IMR-90 (cell line): Measurements from ENCODE around the gene FMO1. TPM values are rescaled to one million over a fixed set of nuclear protein-coding genes. Genes with fewer than 3 reads are reported as not detected.

ENCODE experiments used
- ATAC-seq: fragments of 200-7000 bp; cut with Tn5 transposase; 2 replicates; pipeline ENCODE4 v1.9.1; 2020; ENCODE audit warnings: low read depth, mild to moderate bottlenecking, moderate library complexity
- BruUV-seq: library from RNA; stranded (reverse); fragments of 400-500 nt; replicated peaks from 2 replicates; lab custom pipeline; 2021; lab: Mats Ljungman, UMichigan
- CTCF ChIA-PET: fragments of 300-600 bp; formaldehyde crosslinking; extraction: SDS; loops from one replicate; lab custom pipeline; 2021; ENCODE audit warnings: antibody characterized with exemption; lab: Yijun Ruan, JAX
- POLR2A ChIA-PET: fragments of 300-600 bp; sonication (Branson Sonifier 250); formaldehyde crosslinking; loops from one replicate; lab custom pipeline; 2022; ENCODE audit warnings: antibody characterized with exemption; ENCODE audit not compliant: unreplicated experiment; lab: Charles Lee
- DNase-seq: peaks from one replicate; pipeline ENCODE4 v3.0.0; 2013
- H2AFZ ChIP-seq: replicated peaks from 2 replicates; pipeline ENCODE3; 2013; ENCODE audit warnings: low read length, mild to moderate bottlenecking; ENCODE audit not compliant: poor library complexity
- H2AK5ac ChIP-seq: 2 replicates; pipeline ENCODE4 v1.6.1; 2013; ENCODE audit warnings: low read depth, low read length, inconsistent platforms
- H2AK9ac ChIP-seq: replicated peaks from 2 replicates; pipeline ENCODE3; 2013; ENCODE audit warnings: mild to moderate bottlenecking, low read depth, low read length, moderate library complexity; ENCODE audit not compliant: poor library complexity
- H2BK120ac ChIP-seq: 2 replicates; pipeline ENCODE4 v1.6.1; 2013; ENCODE audit warnings: low read depth, low read length, inconsistent platforms
- H2BK15ac ChIP-seq: 3 replicates; pipeline ENCODE4 v1.6.1; 2013; ENCODE audit warnings: low read depth, low read length, inconsistent platforms
- H2BK20ac ChIP-seq: 2 replicates; pipeline ENCODE4 v1.6.1; 2013; ENCODE audit warnings: low read depth, mild to moderate bottlenecking, inconsistent platforms, low read length, moderate library complexity
- H2BK5ac ChIP-seq: 2 replicates; pipeline ENCODE4 v1.6.1; 2013; ENCODE audit warnings: mild to moderate bottlenecking, low read depth, low read length, inconsistent platforms; ENCODE audit not compliant: poor library complexity, severe bottlenecking
- H3K14ac ChIP-seq: replicated peaks from 2 replicates; pipeline ENCODE4 v1.6.1; 2013; ENCODE audit warnings: low read depth, low read length, inconsistent platforms
- H3K18ac ChIP-seq: 2 replicates; pipeline ENCODE4 v1.6.1; 2013; ENCODE audit warnings: low read depth, low read length, control low read depth
- H3K23ac ChIP-seq: 2 replicates; pipeline ENCODE4 v1.6.1; 2013; ENCODE audit warnings: low read depth, low read length, inconsistent platforms
- H3K27ac ChIP-seq: 2 replicates; pipeline ENCODE4 v1.5.1; 2013; ENCODE audit warnings: mild to moderate bottlenecking, control low read depth, low read length; ENCODE audit not compliant: insufficient read depth
- H3K27me3 ChIP-seq: 2 replicates; pipeline ENCODE4 v1.6.1; 2013; ENCODE audit warnings: low read length; ENCODE audit not compliant: control insufficient read depth, insufficient read depth
- H3K36me3 ChIP-seq: 2 replicates; pipeline ENCODE4 v1.6.1; 2013; ENCODE audit warnings: low read length, mixed read lengths; ENCODE audit not compliant: control insufficient read depth, insufficient read depth
- H3K4ac ChIP-seq: 2 replicates; pipeline ENCODE4 v1.6.1; 2013; ENCODE audit warnings: low read depth, low read length, inconsistent platforms
- H3K4me1 ChIP-seq: 2 replicates; pipeline ENCODE4 v1.6.1; 2013; ENCODE audit warnings: low read length, mixed read lengths; ENCODE audit not compliant: control insufficient read depth, insufficient read depth
- H3K4me2 ChIP-seq: 2 replicates; pipeline ENCODE4 v1.6.1; 2013; ENCODE audit warnings: low read depth, mild to moderate bottlenecking, control low read depth, low read length, moderate library complexity
- H3K4me3 ChIP-seq: 2 replicates; pipeline ENCODE4 v1.5.1; 2013; ENCODE audit warnings: low read depth, mild to moderate bottlenecking, control low read depth, low read length, moderate library complexity; ENCODE audit not compliant: insufficient read depth
- H3K56ac ChIP-seq: 2 replicates; pipeline ENCODE4 v1.6.1; 2013; ENCODE audit warnings: low read length, inconsistent platforms; ENCODE audit not compliant: insufficient read depth; ENCODE audit errors: extremely low read depth
- H3K79me1 ChIP-seq, 2 experiments: 2 replicates each; pipeline ENCODE4 v1.6.1; 2013; ENCODE audit warnings: low read length in 2 of 2, inconsistent platforms in 1 of 2, low read depth in 1 of 2
- H3K9ac ChIP-seq: 2 replicates; pipeline ENCODE4 v1.6.1; 2013; ENCODE audit warnings: low read depth, low read length, control low read depth
- H3K9me1 ChIP-seq: 2 replicates; pipeline ENCODE4 v1.6.1; 2013; ENCODE audit warnings: low read length, inconsistent platforms; ENCODE audit not compliant: insufficient read depth
- H3K9me3 ChIP-seq: 2 replicates; pipeline ENCODE4 v1.6.1; 2013; ENCODE audit warnings: low read length; ENCODE audit not compliant: control insufficient read depth, insufficient read depth
- H4K20me1 ChIP-seq: 2 replicates; pipeline ENCODE4 v1.6.1; 2013; ENCODE audit warnings: low read length, inconsistent platforms; ENCODE audit not compliant: insufficient read depth
- H4K5ac ChIP-seq: 2 replicates; pipeline ENCODE4 v1.6.1; 2013; ENCODE audit warnings: mild to moderate bottlenecking, low read depth, low read length, control low read depth
- H4K8ac ChIP-seq, 2 experiments: 2 replicates each; pipeline ENCODE4 v1.6.1; 2013; ENCODE audit warnings: low read depth in 2 of 2, low read length in 2 of 2, control low read depth in 1 of 2, inconsistent platforms in 1 of 2
- H4K91ac ChIP-seq: 2 replicates; pipeline ENCODE4 v1.6.1; 2013; ENCODE audit warnings: low read depth, low read length, inconsistent platforms; ENCODE audit not compliant: insufficient read depth
- CEBPB ChIP-seq: IDR thresholded peaks from 2 replicates; pipeline ENCODE4 v1.6.1; 2012; ENCODE audit warnings: low read depth, low read length, improper control_type of control experiment
- CHD1 ChIP-seq: IDR thresholded peaks from 2 replicates; pipeline ENCODE4 v1.6.1; 2012; ENCODE audit warnings: low read depth, low read length, improper control_type of control experiment
- FOS ChIP-seq: fragments of 150-350 bp; IDR thresholded peaks from 2 replicates; pipeline ENCODE4 v1.6.1; 2016; ENCODE audit warnings: low read depth, low read length
- MAFK ChIP-seq: IDR thresholded peaks from 2 replicates; pipeline ENCODE4 v1.6.1; 2012; ENCODE audit warnings: low read depth, low read length, improper control_type of control experiment
- MAZ ChIP-seq: IDR thresholded peaks from 2 replicates; pipeline ENCODE4 v1.6.1; 2012; ENCODE audit warnings: low read depth, mild to moderate bottlenecking, low read length, improper control_type of control experiment, moderate library complexity, borderline replicate concordance
- MXI1 ChIP-seq: IDR thresholded peaks from 2 replicates; pipeline ENCODE4 v1.6.1; 2012; ENCODE audit warnings: low read depth, mild to moderate bottlenecking, low read length, moderate library complexity, borderline replicate concordance
- POLR2A ChIP-seq: IDR thresholded peaks from 2 replicates; pipeline ENCODE4 v1.6.1; 2012; ENCODE audit warnings: mild to moderate bottlenecking, low read depth, low read length
- RAD21 ChIP-seq: IDR thresholded peaks from 2 replicates; pipeline ENCODE4 v1.6.1; 2012; ENCODE audit warnings: low read length, improper control_type of control experiment
- RCOR1 ChIP-seq: IDR thresholded peaks from 2 replicates; pipeline ENCODE4 v1.6.1; 2012; ENCODE audit warnings: mild to moderate bottlenecking, low read length, improper control_type of control experiment; ENCODE audit not compliant: insufficient replicate concordance
- RFX5 ChIP-seq: IDR thresholded peaks from 2 replicates; pipeline ENCODE4 v1.8.0; 2012; ENCODE audit warnings: low read depth, mild to moderate bottlenecking, low read length, moderate library complexity
- WGBS, 2 experiments: methylation state at CpG; one replicate each; pipeline versions ENCODE4 v1.1.5 to v1.1.7; 2013; ENCODE audit warnings: missing lambda C conversion rate in 2 of 2; ENCODE audit not compliant: insufficient read length in 1 of 2; ENCODE audit errors: extremely low coverage in 2 of 2; 5-methylcytosine and 5-hydroxymethylcytosine counted together
- dilution Hi-C: fragments of 300-500 bp; cut with HindIII; formaldehyde crosslinking; loops from one replicate; pipeline ENCODE4 v1.14.3; 2018; ENCODE audit warnings: low sequenced_read_pairs; ENCODE audit not compliant: unreplicated experiment
- in situ Hi-C: fragments of 300-500 bp; cut with MboI; formaldehyde crosslinking; loops from 3 replicates; pipeline ENCODE4 v1.14.3; 2019; ENCODE audit warnings: low sequenced_read_pairs, inconsistent platforms, mixed read lengths
- intact Hi-C: fragments of 100-400 bp; cut with micrococcal nuclease; formaldehyde crosslinking; loops from 2 replicates; pipeline ENCODE4 v1.10.0; 2022
- polyA plus RNA-seq, 3 experiments: library from polyadenylated mRNA; depleted of rRNA; stranded (reverse); fragments of >200 nt; gene quantifications; 2 replicates each; pipeline ENCODE4 v1.2.3, GENCODE V29; 2012; ENCODE audit warnings: low replicate concordance in 1 of 3
- total RNA-seq: library from RNA; depleted of rRNA; stranded (reverse); fragments of >200 nt; gene quantifications from 2 replicates; pipeline ENCODE4 v1.2.3, GENCODE V29; 2012
- TF ChIP-seq, protein P1 (sequence below): fragments of 150-350 bp; IDR thresholded peaks from 2 replicates; pipeline ENCODE4 v1.6.1; 2017; ENCODE audit warnings: mild to moderate bottlenecking, antibody characterized with exemption, low read length, low read depth
- TF ChIP-seq, protein P2 (sequence below): fragments of 150-350 bp; IDR thresholded peaks from 2 replicates; pipeline ENCODE4 v1.6.1; 2016; ENCODE audit warnings: low read depth, mild to moderate bottlenecking, low read length, moderate library complexity, borderline replicate concordance
- TF ChIP-seq, protein P3 (sequence below): conservative IDR thresholded peaks from 2 replicates; pipeline ENCODE4 v1.5.1; 2012; ENCODE audit warnings: mild to moderate bottlenecking, low read depth, low read length, improper control_type of control experiment

Gene FMO1
- total and polyA plus RNA-seq, 2 of the 4 experiments (the other 2 are of a cell fraction): not detected

- no peak overlapping the region for H2BK20ac ChIP-seq
- no TSS peak for BruUV-seq
- no peak for DNase-seq
- H3K9me1 ChIP-seq: no peaks in the 10 kb centered on the region
- CTCF ChIA-PET: no interaction called here
- no peak overlapping the region for H3K23ac ChIP-seq
- H2BK5ac ChIP-seq: no peak overlapping the region
- no peak overlapping the region for H4K91ac ChIP-seq
- POLR2A ChIA-PET: no interaction called here
- no peak overlapping the region for H3K18ac ChIP-seq
- H3K36me3 ChIP-seq: no peaks in the 10 kb centered on the region
- intact Hi-C loops (no loop called here), in situ Hi-C loops (no loop called here), dilution Hi-C loops (no loop called here)
- no peaks in the 10 kb centered on the region for H3K79me1 ChIP-seq
- no CpG with 5 or more reads among the region's 2 CpGs for WGBS, 2 experiments
- H3K56ac ChIP-seq: no peak overlapping the region
- no peaks in the 10 kb centered on the region for H3K9me3 ChIP-seq
- TF ChIP-seq FOS (no peak), RFX5 (no peak), CHD1 (no peak), MAZ (no peak), POLR2A (no peak), CEBPB (no peak), RCOR1 (no peak), RAD21 (no peak), MAFK (no peak), MXI1 (no peak)
- TF ChIP-seq, protein P1, sequence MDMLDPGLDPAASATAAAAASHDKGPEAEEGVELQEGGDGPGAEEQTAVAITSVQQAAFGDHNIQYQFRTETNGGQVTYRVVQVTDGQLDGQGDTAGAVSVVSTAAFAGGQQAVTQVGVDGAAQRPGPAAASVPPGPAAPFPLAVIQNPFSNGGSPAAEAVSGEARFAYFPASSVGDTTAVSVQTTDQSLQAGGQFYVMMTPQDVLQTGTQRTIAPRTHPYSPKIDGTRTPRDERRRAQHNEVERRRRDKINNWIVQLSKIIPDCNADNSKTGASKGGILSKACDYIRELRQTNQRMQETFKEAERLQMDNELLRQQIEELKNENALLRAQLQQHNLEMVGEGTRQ: no peak
- TF ChIP-seq, protein P2, sequence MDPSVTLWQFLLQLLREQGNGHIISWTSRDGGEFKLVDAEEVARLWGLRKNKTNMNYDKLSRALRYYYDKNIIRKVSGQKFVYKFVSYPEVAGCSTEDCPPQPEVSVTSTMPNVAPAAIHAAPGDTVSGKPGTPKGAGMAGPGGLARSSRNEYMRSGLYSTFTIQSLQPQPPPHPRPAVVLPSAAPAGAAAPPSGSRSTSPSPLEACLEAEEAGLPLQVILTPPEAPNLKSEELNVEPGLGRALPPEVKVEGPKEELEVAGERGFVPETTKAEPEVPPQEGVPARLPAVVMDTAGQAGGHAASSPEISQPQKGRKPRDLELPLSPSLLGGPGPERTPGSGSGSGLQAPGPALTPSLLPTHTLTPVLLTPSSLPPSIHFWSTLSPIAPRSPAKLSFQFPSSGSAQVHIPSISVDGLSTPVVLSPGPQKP: no peak
- TF ChIP-seq, protein P3, sequence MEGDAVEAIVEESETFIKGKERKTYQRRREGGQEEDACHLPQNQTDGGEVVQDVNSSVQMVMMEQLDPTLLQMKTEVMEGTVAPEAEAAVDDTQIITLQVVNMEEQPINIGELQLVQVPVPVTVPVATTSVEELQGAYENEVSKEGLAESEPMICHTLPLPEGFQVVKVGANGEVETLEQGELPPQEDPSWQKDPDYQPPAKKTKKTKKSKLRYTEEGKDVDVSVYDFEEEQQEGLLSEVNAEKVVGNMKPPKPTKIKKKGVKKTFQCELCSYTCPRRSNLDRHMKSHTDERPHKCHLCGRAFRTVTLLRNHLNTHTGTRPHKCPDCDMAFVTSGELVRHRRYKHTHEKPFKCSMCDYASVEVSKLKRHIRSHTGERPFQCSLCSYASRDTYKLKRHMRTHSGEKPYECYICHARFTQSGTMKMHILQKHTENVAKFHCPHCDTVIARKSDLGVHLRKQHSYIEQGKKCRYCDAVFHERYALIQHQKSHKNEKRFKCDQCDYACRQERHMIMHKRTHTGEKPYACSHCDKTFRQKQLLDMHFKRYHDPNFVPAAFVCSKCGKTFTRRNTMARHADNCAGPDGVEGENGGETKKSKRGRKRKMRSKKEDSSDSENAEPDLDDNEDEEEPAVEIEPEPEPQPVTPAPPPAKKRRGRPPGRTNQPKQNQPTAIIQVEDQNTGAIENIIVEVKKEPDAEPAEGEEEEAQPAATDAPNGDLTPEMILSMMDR: no peak
- no peak overlapping the region for H2AK9ac ChIP-seq
- no peak overlapping the region for H2BK15ac ChIP-seq
- no peak overlapping the region for H4K8ac ChIP-seq
- H2BK120ac ChIP-seq: no peak overlapping the region
- no peak overlapping the region for H2AFZ ChIP-seq
- H3K4me2 ChIP-seq: no peak overlapping the region
- no peaks in the 10 kb centered on the region for H3K27me3 ChIP-seq
- no peak for ATAC-seq
- H3K4me1 ChIP-seq: no peaks in the 10 kb centered on the region
- no peaks in the 10 kb centered on the region for H4K20me1 ChIP-seq
- no peak overlapping the region for H4K5ac ChIP-seq
- H2AK5ac ChIP-seq: no peak overlapping the region
- no peak overlapping the region for H3K14ac ChIP-seq
- no peak overlapping the region for H3K4me3 ChIP-seq
- H3K9ac ChIP-seq: no peak overlapping the region
- H3K4ac ChIP-seq: no peak overlapping the region
- H3K27ac ChIP-seq: no peak overlapping the region
Measured at GRCh38 chr1:171207377-171207776, 40.9 kb upstream of the FMO1 start.
